Measurements from ENCODE around the gene CENPP.

GRCh38 chr9:92474587-92474986 lies 148.8 kb downstream of the CENPP start:
- no peak for TF ChIP-seq CTCF (IDR thresholded peaks at IDR 0.05; ENCODE audit: low read depth, low read length)
- TF ChIP-seq POLR2A (IDR thresholded peaks at IDR 0.05; ENCODE audit: extremely low read depth, insufficient read length) = no peak
- no peak for TF ChIP-seq MAX (IDR thresholded peaks at IDR 0.05; ENCODE audit: low read depth, low read length)
- TF ChIP-seq MYC (IDR thresholded peaks at IDR 0.05; ENCODE audit: low read depth, low read length) = no peak

Measured in NB4 (cell line).